VCaP (cell line): Measurements from ENCODE around the gene PKIG.

Experiments
- H3K27ac ChIP-seq: fragments of 450-650 bp; 2 replicates; pipeline ENCODE4 v1.5.1; 2017
- TF ChIP-seq, protein P1 (sequence below): fragments of 450-650 bp; conservative IDR thresholded peaks from 2 replicates; pipeline ENCODE4 v1.5.1; 2017; ENCODE audit warnings: mild to moderate bottlenecking, moderate library complexity

The PKIG gene

DNA sequence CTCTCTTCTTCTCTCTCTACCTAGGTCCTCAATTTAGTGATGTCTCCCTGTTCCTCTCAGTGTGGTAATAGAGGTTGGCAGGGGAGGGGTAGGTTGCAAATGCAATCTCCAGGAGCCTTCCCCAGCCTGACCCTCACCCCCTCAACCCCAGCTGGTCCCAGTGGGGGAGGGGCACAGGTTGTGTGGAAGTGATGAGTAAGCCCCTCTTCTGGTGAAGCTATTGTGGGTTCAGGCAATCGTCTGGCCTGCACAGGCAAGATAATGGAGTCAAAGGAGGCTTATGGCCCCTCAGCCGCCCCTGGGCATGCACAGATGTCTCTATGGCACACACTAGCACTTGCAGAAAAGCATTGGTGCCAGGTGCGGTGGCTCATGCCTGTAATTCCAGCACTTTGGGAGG is 79.9 kb downstream of the PKIG start:
- no peak overlapping the region for H3K27ac ChIP-seq
- TF ChIP-seq, protein P1, sequence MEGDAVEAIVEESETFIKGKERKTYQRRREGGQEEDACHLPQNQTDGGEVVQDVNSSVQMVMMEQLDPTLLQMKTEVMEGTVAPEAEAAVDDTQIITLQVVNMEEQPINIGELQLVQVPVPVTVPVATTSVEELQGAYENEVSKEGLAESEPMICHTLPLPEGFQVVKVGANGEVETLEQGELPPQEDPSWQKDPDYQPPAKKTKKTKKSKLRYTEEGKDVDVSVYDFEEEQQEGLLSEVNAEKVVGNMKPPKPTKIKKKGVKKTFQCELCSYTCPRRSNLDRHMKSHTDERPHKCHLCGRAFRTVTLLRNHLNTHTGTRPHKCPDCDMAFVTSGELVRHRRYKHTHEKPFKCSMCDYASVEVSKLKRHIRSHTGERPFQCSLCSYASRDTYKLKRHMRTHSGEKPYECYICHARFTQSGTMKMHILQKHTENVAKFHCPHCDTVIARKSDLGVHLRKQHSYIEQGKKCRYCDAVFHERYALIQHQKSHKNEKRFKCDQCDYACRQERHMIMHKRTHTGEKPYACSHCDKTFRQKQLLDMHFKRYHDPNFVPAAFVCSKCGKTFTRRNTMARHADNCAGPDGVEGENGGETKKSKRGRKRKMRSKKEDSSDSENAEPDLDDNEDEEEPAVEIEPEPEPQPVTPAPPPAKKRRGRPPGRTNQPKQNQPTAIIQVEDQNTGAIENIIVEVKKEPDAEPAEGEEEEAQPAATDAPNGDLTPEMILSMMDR, result no peak

DNA sequence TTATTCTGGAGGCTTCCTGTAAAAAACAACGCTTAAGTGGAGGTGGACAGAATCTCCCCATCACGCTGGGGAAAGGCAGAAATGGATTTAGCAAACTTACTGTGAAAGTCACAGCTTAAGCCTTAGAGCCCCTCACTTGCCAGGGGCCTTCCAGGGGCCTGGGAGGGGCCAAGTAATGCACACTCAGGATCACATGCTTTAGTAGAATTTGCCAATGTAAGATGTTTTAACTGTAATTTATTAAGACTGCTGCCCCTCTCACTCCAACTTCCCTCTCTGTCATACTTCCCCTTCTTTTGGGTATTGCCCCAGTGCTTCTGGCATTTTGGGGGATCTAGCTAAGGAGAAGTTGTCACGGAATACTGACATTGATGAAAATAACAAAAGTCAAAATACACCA is 81.8 kb downstream of the PKIG start:
- H3K27ac ChIP-seq, result no peak overlapping the region
- TF ChIP-seq, protein P1, result no peak

DNA sequence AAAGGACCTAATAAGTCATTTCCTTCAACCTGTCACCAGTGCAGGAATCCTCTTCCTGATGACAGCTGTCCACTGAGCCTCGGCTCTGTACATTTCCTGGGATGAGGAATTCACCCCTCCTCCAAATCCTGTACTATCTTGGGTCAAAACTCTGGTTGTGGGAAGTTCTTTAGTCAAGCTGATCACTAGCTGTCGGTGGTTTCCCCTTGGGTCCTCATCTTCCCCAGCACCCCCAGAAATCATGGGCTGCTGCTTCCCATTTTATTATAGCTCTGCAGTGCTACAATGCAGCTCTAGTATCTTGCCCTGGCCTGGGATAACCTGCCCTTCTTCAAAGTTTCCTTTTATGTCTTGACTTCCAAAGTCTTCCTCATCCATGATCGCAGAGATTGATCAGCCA is 83.7 kb downstream of the PKIG start:
- TF ChIP-seq, protein P1, result no peak
- H3K27ac ChIP-seq, result no peak overlapping the region
